Measurements from ENCODE around the gene CCDC183.

GRCh38 chr9:136857166-136857565 lies 61.0 kb downstream of the CCDC183 start:
- TF ChIP-seq CTCF (IDR thresholded peaks at IDR 0.05) (no peak), POLR2A (IDR thresholded peaks at IDR 0.05) (no peak), EP300 (IDR thresholded peaks at IDR 0.05; ENCODE audit: low read depth) (no peak)
